Adrenal gland (tissue), 12 donors: ENCODE measurements around the gene P4HA2. TPM values are rescaled to one million over a fixed set of nuclear protein-coding genes. Genes with fewer than 3 reads are reported as not detected.
A peak's percentile ranks its signal among the peaks of the same experiment; 100 is the strongest.

Experiments used
- DNase-seq, 7 donors: peaks; one replicate each; pipeline ENCODE4 v3.0.0-alpha.2; 2019 to 2020
- H3K27ac ChIP-seq, 5 donors: fragments of 200-600 bp; sonication (generic) in 4 of 5; 1 replicate in 3 of 5; 2 replicates in 2 of 5; pipeline versions ENCODE4 v1.5.1 to v1.8.0; 2016 to 2020; ENCODE audit warnings: mild to moderate bottlenecking in 1 of 5
- H3K27me3 ChIP-seq: fragments of 200-600 bp; 2 replicates; pipeline ENCODE4 v1.8.0; 2021
- H3K36me3 ChIP-seq, 2 donors: fragments of 200-600 bp; replicated peaks in 1 of 2; 1 replicate in 1 of 2; 2 replicates in 1 of 2; pipeline versions ENCODE4 v1.5.1 to v1.8.0; 2018 to 2022
- H3K4me1 ChIP-seq, 2 donors: fragments of 200-600 bp; replicated peaks in 1 of 2; 1 replicate in 1 of 2; 2 replicates in 1 of 2; pipeline versions ENCODE4 v1.5.1 to v1.8.0; 2018 to 2021
- H3K4me3 ChIP-seq, 4 donors: fragments of 200-600 bp; sonication (generic) in 3 of 4; one replicate each; pipeline ENCODE4 v1.5.1; 2016 to 2018
- H3K9me3 ChIP-seq, 3 donors: fragments of 200-600 bp; sonication (generic) in 1 of 3; replicated peaks in 1 of 3; 1 replicate in 2 of 3; 2 replicates in 1 of 3; pipeline versions ENCODE4 v1.5.1 to v1.8.0; 2016 to 2021
- CTCF ChIP-seq, 6 experiments: fragments of 450-650 bp in 4 of 6; fragments of 200-600 bp in 2 of 6; sonication (generic) in 1 of 6; IDR thresholded peaks; 1 replicate in 5 of 6; 2 replicates in 1 of 6; pipeline versions ENCODE4 v1.5.1 to v1.8.0; 2016 to 2021; ENCODE audit warnings: antibody characterized with exemption in 6 of 6, mild to moderate bottlenecking in 2 of 6, moderate library complexity in 1 of 6
- POLR2A ChIP-seq, 2 donors: fragments of 450-650 bp; IDR thresholded peaks; one replicate each; pipeline ENCODE4 v1.6.1; 2017; ENCODE audit warnings: antibody characterized with exemption in 2 of 2, mild to moderate bottlenecking in 2 of 2, moderate library complexity in 1 of 2
- WGBS, 4 donors: extraction: QIAGEN DNeasy Blood & Tissue Kit in 2 of 4; methylation state at CpG; one replicate each; pipeline versions ENCODE4 v1.1.5 to v1.1.7; 2013 to 2017; 5-methylcytosine and 5-hydroxymethylcytosine counted together
- intact Hi-C, 2 donors: fragments of 100-400 bp; cut with DNase I; formaldehyde crosslinking; loops; one replicate each; pipeline versions ENCODE4 v1.14.1 to v1.15.0; 2022 to 2023
- polyA plus RNA-seq, 3 donors: library from polyadenylated mRNA; stranded (reverse); fragments of 200-250 nt in 2 of 3; fragments of 350-450 nt in 1 of 3; fragmentation: Illumina TruSeq in 1 of 3; extraction: RNeasy Lipid Tissue Mini Kit (QIAGEN cat#74804) in 1 of 3; gene quantifications; one replicate each; pipeline ENCODE4 v1.2.3, GENCODE V29; 2013 to 2014
- total RNA-seq, 9 donors: library from RNA; depleted of rRNA in 4 of 9; stranded (reverse); fragments of >200 nt in 4 of 9; fragments of 120-200 nt in 1 of 9; fragmentation: NEBNext Ultra II Directional in 1 of 9; extraction: Animal tissue kit (Norgen Biotek cat#: 25700) in 1 of 9; gene quantifications; one replicate each; pipeline versions ENCODE4 v1.1.0 to v1.2.4, GENCODE V29; 2013 to 2023
- donor health status: healthy with polysubstance abuse.
- donor health status: Bipolar disorder and iron deficiency.
- donor health status: DM: yes; HTN: yes; CAD: no.
- donor health status: DM: no; HTN: no; CAD: no.
- donor health status: DM: no; HTN: no; CAD: no.
- donor health status: DM: yes; HTN: yes; CAD: no.

Gene P4HA2
- total and polyA plus RNA-seq, 12 donors = 9.9 to 34.0 (median 15.5) TPM

- Histone ChIP-seq H3K4me3 (no peak overlapping the region), H3K9me3 (peaks cover 0 to 4% (median 0%) of the 10 kb centered on the region in 3 donors), H3K27me3 (no peaks in the 10 kb centered on the region), H3K4me1 (peaks cover 0 to 7% of the 10 kb centered on the region in 2 donors), H3K27ac (no peak overlapping the region), H3K36me3 (no peaks in the 10 kb centered on the region)
- intact Hi-C loops = no loop called here
- DNase-seq = peak in 4 of 7 donors; percentile 11 to 49 (median 18)
- no peak for TF ChIP-seq POLR2A (IDR thresholded peaks at IDR 0.05)
- TF ChIP-seq CTCF (IDR thresholded peaks at IDR 0.05) = no peak
- WGBS, 4 donors = 89 to 95% (median 92%) methylated on average over 3 to 10 of the region's 10 CpGs
Measured at GRCh38 chr5:132251220-132251725, 23.6 kb upstream of the P4HA2 start.

GRCh38 chr5:132250547-132250946 is 22.9 kb upstream of the P4HA2 start:
- TF ChIP-seq CTCF (IDR thresholded peaks at IDR 0.05) (no peak), POLR2A (IDR thresholded peaks at IDR 0.05) (no peak)
- 88 to 96% (median 92%) methylated on average over 2 of the region's 2 CpGs for WGBS, 4 donors
- Histone ChIP-seq H3K36me3 (no peaks in the 10 kb centered on the region), H3K27ac (no peak overlapping the region), H3K9me3 (peaks cover 0 to 4% (median 0%) of the 10 kb centered on the region in 3 donors), H3K4me1 (peaks cover 0 to 7% of the 10 kb centered on the region in 2 donors), H3K4me3 (no peak overlapping the region), H3K27me3 (no peaks in the 10 kb centered on the region)
- intact Hi-C loops = no loop called here
- peak in 1 of 7 donors; percentile 1 for DNase-seq

DNA sequence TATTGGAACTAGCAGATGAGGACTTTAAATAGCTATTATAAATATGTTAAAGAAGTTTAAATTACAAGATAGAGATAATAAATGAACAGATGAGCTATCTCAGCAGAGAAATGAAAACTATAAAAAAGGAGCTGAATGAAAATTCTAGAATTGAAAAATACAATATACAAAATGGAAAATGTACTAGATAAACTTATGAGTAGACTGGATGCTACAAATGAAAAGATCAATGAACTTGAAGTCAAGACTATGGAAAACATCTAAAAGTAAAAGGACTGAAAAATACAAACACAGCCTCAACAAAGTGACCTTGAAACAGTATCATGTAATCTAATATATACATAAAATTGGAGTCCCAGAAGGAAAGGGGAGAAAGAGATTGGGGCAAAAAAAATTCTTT is 19.2 kb upstream of the P4HA2 start:
- TF ChIP-seq CTCF (IDR thresholded peaks at IDR 0.05) (no peak), POLR2A (IDR thresholded peaks at IDR 0.05) (no peak)
- intact Hi-C loops = no loop called here
- H3K36me3 ChIP-seq = no peaks in the 10 kb centered on the region
- H3K4me1 ChIP-seq = no peaks in the 10 kb centered on the region
- DNase-seq = no peak
- H3K9me3 ChIP-seq = peaks cover 0 to 4% (median 0%) of the 10 kb centered on the region in 3 donors
- H3K27me3 ChIP-seq = no peaks in the 10 kb centered on the region
- no peak overlapping the region for H3K27ac ChIP-seq
- H3K4me3 ChIP-seq = no peak overlapping the region

- WGBS, 4 donors = 35 to 51% (median 42%) methylated on average over 1 of the region's 1 CpG
- intact Hi-C loops = no loop called here
- H3K27me3 ChIP-seq = no peaks in the 10 kb centered on the region
- TF ChIP-seq CTCF (IDR thresholded peaks at IDR 0.05) (no peak), POLR2A (IDR thresholded peaks at IDR 0.05) (no peak)
- no peak overlapping the region for H3K27ac ChIP-seq
- no peak overlapping the region for H3K4me3 ChIP-seq
- DNase-seq = peak in 1 of 7 donors; percentile 21
- H3K36me3 ChIP-seq = no peaks in the 10 kb centered on the region
- H3K9me3 ChIP-seq = peaks cover 0 to 5% (median 4%) of the 10 kb centered on the region in 3 donors
- no peaks in the 10 kb centered on the region for H3K4me1 ChIP-seq
Measured at GRCh38 chr5:132245593-132245992, 17.9 kb upstream of the P4HA2 start.
